Measurements from ENCODE around the gene RBBP8NL.
A peak's percentile ranks its signal among the peaks of the same experiment; 100 is the strongest.

DNA sequence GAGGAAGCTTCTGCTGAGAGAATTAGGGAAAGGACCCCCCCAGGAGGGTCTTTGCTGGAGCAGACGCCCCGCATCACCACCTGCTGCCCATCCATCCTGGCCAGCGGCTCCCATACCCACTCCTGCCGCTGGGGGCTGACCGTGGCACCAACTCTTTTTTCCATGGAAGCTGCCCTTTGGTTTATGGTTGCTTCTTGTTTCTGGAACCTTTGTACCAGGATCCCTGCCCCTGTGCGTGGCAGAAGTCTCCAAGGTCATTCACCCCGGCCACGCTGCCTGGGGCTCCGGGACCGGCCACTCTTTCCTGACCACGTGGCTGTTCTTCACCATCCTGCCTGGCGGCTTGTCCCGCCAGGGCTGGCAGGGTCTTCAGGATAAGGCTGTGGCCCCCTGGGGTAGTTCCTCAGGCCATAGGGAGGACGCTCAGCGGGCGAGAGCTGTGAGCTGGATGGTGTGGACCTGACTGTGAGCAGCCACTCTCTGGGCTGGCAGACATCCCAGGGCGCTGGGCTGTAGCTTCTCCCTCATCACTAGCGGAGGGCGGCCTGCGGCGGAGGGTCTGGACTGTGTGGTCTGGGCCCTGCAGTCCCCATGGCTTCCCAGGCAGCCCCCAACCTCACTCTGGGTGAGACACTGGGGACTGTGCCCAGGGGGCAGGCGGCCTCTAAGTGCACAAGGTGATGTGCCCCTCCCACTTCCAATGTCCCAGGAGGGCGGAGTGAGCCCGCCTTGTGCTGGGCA, 22.8 kb upstream of the RBBP8NL start:
- TF ChIP-seq POLR2A (IDR thresholded peaks at IDR 0.05) = no peak
- TF ChIP-seq, protein P1, sequence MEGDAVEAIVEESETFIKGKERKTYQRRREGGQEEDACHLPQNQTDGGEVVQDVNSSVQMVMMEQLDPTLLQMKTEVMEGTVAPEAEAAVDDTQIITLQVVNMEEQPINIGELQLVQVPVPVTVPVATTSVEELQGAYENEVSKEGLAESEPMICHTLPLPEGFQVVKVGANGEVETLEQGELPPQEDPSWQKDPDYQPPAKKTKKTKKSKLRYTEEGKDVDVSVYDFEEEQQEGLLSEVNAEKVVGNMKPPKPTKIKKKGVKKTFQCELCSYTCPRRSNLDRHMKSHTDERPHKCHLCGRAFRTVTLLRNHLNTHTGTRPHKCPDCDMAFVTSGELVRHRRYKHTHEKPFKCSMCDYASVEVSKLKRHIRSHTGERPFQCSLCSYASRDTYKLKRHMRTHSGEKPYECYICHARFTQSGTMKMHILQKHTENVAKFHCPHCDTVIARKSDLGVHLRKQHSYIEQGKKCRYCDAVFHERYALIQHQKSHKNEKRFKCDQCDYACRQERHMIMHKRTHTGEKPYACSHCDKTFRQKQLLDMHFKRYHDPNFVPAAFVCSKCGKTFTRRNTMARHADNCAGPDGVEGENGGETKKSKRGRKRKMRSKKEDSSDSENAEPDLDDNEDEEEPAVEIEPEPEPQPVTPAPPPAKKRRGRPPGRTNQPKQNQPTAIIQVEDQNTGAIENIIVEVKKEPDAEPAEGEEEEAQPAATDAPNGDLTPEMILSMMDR (IDR thresholded peaks at IDR 0.05) = peak in 3 of 4 donors; percentile 5 to 23 (median 16)
